Stimulated activated CD4-positive, alpha-beta T cell treated with anti-CD3 and anti-CD28 coated beads, Interleukin-1b, Interleukin-23, amount 100 ng/mL, for 24 hours (primary cell): ENCODE data around the gene GNGT2.

Experiments used
- DNase-seq, 4 experiments: peaks; one replicate each; pipeline ENCODE4 v3.0.0-alpha.2; 2020; ENCODE audit warnings: low read depth in 4 of 4, low spot score in 1 of 4

Gene GNGT2

GRCh38 chr17:49229805-49230600 lies 19.6 kb upstream of the GNGT2 start:
- no peak for DNase-seq

GRCh38 chr17:49229076-49229804 lies 18.9 kb upstream of the GNGT2 start:
- no peak for DNase-seq

- peak; percentile 67 to 71 (median 70) for DNase-seq
Measured at GRCh38 chr17:49227436-49228261, 17.3 kb upstream of the GNGT2 start.

DNA sequence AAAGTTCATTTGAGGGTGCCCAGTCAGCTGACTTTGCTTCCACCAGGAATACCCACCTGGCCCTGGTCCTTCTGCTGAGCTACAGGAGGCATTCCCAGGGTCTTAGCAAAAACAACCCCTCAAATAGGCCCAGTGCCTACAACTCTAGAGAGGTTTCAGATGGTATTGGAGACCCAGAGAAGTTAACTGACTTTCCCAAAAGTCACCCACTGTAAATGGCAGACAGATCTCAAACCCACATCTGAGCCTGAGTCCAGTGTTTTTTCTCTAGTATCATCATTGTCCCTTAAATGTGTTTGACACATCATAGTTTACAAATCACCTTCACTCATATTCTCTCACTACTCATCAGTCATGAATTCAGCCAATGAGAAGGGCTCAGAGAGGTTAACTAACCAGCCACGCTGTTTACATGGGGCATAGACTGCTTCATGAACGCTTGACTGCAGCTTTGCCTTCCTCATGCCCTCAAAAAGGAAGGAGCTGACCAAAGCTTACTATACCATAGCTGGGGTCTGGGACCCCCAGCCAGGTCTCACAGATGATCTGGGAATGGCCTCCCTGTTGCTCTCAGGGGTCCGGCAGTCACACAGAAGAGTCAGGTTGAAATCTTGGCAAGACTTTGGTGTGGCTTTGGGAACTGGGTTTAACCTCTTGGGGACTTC lies 16.5 kb upstream of the GNGT2 start:
- no peak for DNase-seq

- no peak for DNase-seq
Measured at GRCh38 chr17:49225554-49226236, 15.3 kb upstream of the GNGT2 start.

DNA sequence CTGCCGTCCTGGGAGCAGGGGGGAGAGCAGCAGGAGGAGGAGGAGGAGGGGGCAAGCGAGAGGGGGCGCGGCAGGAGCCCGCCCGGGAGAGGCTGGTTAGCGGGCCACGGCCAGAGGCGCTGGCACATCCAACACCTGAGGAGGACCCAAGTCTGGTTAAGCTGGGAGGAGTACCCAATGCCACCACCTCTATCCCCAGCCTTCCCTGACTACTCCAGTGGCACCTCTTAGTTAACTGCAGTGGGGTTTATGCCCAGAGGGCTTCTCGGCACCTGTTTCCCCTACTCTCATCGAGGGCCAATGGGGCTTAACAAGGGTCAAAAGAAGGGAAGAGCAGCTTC lies 14.6 kb upstream of the GNGT2 start:
- no peak for DNase-seq

DNA sequence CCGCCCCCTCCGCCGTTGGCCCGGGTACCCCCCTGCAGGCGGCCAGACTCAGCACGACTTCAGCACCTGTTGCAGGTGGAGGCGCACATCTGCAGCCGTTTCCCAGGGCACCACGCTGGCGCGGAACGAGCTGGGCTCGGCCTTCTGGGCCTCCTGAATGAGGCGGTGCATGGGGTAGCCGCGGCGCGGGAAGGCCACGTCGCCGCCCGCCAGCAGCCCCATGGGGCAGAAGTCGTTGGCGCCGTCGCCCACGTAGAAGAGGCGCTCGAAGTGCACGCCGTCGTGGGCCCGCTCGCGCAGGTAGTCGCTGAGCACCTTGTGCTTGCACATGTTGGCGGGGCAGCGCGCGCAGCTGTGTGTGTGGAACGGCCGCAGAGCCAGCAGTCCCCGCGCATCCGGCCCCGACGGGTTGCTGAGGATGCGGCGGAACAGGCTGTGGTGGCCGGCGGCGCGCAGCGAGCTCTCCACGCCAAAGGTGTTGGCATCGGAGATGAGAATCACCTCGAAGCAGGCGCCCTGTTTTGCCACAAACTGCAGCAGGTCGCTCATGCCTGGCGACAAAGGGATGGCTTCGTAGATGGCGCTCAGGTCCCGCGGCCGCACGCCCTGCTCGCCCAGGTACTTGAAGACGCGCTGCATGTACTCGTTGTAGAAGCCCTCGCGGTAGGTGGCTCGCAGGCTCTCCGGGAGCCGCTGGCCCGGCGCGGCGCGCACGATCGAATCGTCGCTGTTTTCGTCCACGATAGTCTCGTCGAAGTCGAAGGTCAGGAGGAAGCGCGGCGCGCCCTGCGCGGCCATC lies 14.0 kb upstream of the GNGT2 start:
- DNase-seq, result peak in 1 of 4 experiments; percentile 40

DNA sequence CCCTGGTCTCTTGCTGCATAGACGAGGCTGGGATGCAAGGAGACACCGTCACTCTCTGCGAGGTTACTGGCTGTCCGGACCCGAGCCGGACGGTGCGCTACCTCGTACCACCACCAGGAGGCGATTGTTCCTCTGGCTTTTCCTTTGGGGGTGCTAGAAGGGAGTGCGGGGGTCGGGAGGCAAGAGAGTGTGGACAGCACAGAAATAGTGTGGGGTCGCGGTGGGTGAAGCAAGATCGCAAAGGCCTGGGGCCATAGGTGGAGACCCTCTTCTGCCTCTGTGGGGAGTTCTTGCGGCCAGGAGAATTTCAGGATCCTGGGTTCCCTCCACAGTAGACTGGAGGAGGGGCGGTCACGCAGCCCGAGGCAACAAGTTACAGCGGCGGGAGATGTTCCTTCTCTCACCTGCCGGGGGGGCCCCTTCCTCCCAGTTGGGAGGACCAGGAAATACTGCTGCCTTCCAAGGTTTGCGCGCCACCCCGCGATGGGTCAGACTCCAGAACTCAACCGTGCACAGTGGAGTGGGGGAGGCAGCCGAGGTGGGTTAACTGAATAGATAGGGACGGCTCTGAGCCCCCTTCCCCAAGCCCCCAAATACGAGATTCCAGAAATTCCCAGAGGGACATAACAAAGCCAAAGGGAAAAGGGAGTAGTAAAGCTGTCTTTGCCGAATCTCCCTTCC lies 13.3 kb upstream of the GNGT2 start:
- peak in 3 of 4 experiments; percentile 57 to 62 (median 60) for DNase-seq

GRCh38 chr17:49223168-49223516 lies 12.8 kb upstream of the GNGT2 start:
- DNase-seq, result no peak

GRCh38 chr17:49219987-49220386 lies 9.6 kb upstream of the GNGT2 start:
- DNase-seq, result no peak

- DNase-seq, result no peak
Measured at GRCh38 chr17:49218941-49219913, 8.9 kb upstream of the GNGT2 start.

DNA sequence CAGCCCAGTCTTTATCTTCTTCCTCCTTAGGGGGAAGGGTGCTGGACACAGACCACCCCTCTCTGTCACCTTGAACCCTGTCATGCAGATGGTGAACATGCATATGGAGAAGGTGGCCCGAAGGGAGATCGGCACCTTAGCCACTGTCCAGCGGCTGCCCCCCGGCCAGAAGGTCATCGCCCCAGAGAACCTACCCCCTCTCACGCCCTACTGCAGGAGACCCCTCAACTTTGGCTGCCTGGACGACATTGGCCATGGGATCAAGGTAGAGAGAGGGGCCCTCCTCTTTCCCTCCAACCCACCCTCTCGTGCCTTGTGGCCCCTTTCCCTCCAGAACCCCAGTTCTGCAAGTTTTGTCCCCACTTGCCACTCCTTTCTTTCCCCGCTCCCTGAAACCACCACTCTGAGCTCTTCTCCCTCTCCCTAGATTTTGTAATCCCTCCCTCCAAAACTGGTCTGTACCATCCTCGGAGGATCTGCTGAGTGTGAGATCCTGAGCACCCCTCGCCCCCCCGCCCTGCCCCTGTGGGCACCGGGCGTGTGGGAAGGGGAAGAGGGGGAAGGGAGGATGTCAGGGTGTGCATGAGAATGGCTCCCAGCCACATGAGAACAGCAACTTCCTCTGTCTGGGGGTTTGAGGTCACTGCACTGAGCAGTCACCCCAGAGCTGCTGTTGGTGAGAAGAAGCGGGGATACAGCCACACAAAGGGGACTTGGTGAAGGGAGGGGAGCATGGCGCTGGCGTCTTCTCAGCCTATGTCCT lies 7.5 kb upstream of the GNGT2 start:
- no peak for DNase-seq

- DNase-seq, result no peak
Measured at GRCh38 chr17:49216953-49217650, 6.7 kb upstream of the GNGT2 start.

GRCh38 chr17:49216482-49216881 lies 6.1 kb upstream of the GNGT2 start:
- DNase-seq, result no peak

- no peak for DNase-seq
Measured at GRCh38 chr17:49214676-49215360, 4.4 kb upstream of the GNGT2 start.

- DNase-seq, result no peak
Measured at GRCh38 chr17:49213847-49214246, 3.5 kb upstream of the GNGT2 start.
